IMR-90 (cell line): ENCODE data around the gene EBF4. TPM values are rescaled to one million over a fixed set of nuclear protein-coding genes. Genes with fewer than 3 reads are reported as not detected.
A peak's percentile ranks its signal among the peaks of the same experiment; 100 is the strongest.

Experiments
- ATAC-seq: fragments of 200-7000 bp; cut with Tn5 transposase; 2 replicates; pipeline ENCODE4 v1.9.1; 2020; ENCODE audit warnings: low read depth, mild to moderate bottlenecking, moderate library complexity
- BruUV-seq: library from RNA; stranded (reverse); fragments of 400-500 nt; replicated peaks from 2 replicates; lab custom pipeline; 2021; lab: Mats Ljungman, UMichigan
- CTCF ChIA-PET: fragments of 300-600 bp; formaldehyde crosslinking; extraction: SDS; loops from one replicate; lab custom pipeline; 2021; ENCODE audit warnings: antibody characterized with exemption; lab: Yijun Ruan, JAX
- POLR2A ChIA-PET: fragments of 300-600 bp; sonication (Branson Sonifier 250); formaldehyde crosslinking; loops from one replicate; lab custom pipeline; 2022; ENCODE audit warnings: antibody characterized with exemption; ENCODE audit not compliant: unreplicated experiment; lab: Charles Lee
- DNase-seq: peaks from one replicate; pipeline ENCODE4 v3.0.0; 2013
- H2AFZ ChIP-seq: replicated peaks from 2 replicates; pipeline ENCODE3; 2013; ENCODE audit warnings: low read length, mild to moderate bottlenecking; ENCODE audit not compliant: poor library complexity
- H2AK5ac ChIP-seq: 2 replicates; pipeline ENCODE4 v1.6.1; 2013; ENCODE audit warnings: low read depth, low read length, inconsistent platforms
- H2AK9ac ChIP-seq: replicated peaks from 2 replicates; pipeline ENCODE3; 2013; ENCODE audit warnings: mild to moderate bottlenecking, low read depth, low read length, moderate library complexity; ENCODE audit not compliant: poor library complexity
- H2BK120ac ChIP-seq: 2 replicates; pipeline ENCODE4 v1.6.1; 2013; ENCODE audit warnings: low read depth, low read length, inconsistent platforms
- H2BK15ac ChIP-seq: 3 replicates; pipeline ENCODE4 v1.6.1; 2013; ENCODE audit warnings: low read depth, low read length, inconsistent platforms
- H2BK20ac ChIP-seq: 2 replicates; pipeline ENCODE4 v1.6.1; 2013; ENCODE audit warnings: low read depth, mild to moderate bottlenecking, inconsistent platforms, low read length, moderate library complexity
- H2BK5ac ChIP-seq: 2 replicates; pipeline ENCODE4 v1.6.1; 2013; ENCODE audit warnings: mild to moderate bottlenecking, low read depth, low read length, inconsistent platforms; ENCODE audit not compliant: poor library complexity, severe bottlenecking
- H3K14ac ChIP-seq: replicated peaks from 2 replicates; pipeline ENCODE4 v1.6.1; 2013; ENCODE audit warnings: low read depth, low read length, inconsistent platforms
- H3K18ac ChIP-seq: 2 replicates; pipeline ENCODE4 v1.6.1; 2013; ENCODE audit warnings: low read depth, low read length, control low read depth
- H3K23ac ChIP-seq: 2 replicates; pipeline ENCODE4 v1.6.1; 2013; ENCODE audit warnings: low read depth, low read length, inconsistent platforms
- H3K27ac ChIP-seq: 2 replicates; pipeline ENCODE4 v1.5.1; 2013; ENCODE audit warnings: mild to moderate bottlenecking, control low read depth, low read length; ENCODE audit not compliant: insufficient read depth
- H3K27me3 ChIP-seq: 2 replicates; pipeline ENCODE4 v1.6.1; 2013; ENCODE audit warnings: low read length; ENCODE audit not compliant: control insufficient read depth, insufficient read depth
- H3K36me3 ChIP-seq: 2 replicates; pipeline ENCODE4 v1.6.1; 2013; ENCODE audit warnings: low read length, mixed read lengths; ENCODE audit not compliant: control insufficient read depth, insufficient read depth
- H3K4ac ChIP-seq: 2 replicates; pipeline ENCODE4 v1.6.1; 2013; ENCODE audit warnings: low read depth, low read length, inconsistent platforms
- H3K4me1 ChIP-seq: 2 replicates; pipeline ENCODE4 v1.6.1; 2013; ENCODE audit warnings: low read length, mixed read lengths; ENCODE audit not compliant: control insufficient read depth, insufficient read depth
- H3K4me2 ChIP-seq: 2 replicates; pipeline ENCODE4 v1.6.1; 2013; ENCODE audit warnings: low read depth, mild to moderate bottlenecking, control low read depth, low read length, moderate library complexity
- H3K4me3 ChIP-seq: 2 replicates; pipeline ENCODE4 v1.5.1; 2013; ENCODE audit warnings: low read depth, mild to moderate bottlenecking, control low read depth, low read length, moderate library complexity; ENCODE audit not compliant: insufficient read depth
- H3K56ac ChIP-seq: 2 replicates; pipeline ENCODE4 v1.6.1; 2013; ENCODE audit warnings: low read length, inconsistent platforms; ENCODE audit not compliant: insufficient read depth; ENCODE audit errors: extremely low read depth
- H3K79me1 ChIP-seq, 2 experiments: 2 replicates each; pipeline ENCODE4 v1.6.1; 2013; ENCODE audit warnings: low read length in 2 of 2, inconsistent platforms in 1 of 2, low read depth in 1 of 2
- H3K9ac ChIP-seq: 2 replicates; pipeline ENCODE4 v1.6.1; 2013; ENCODE audit warnings: low read depth, low read length, control low read depth
- H3K9me1 ChIP-seq: 2 replicates; pipeline ENCODE4 v1.6.1; 2013; ENCODE audit warnings: low read length, inconsistent platforms; ENCODE audit not compliant: insufficient read depth
- H3K9me3 ChIP-seq: 2 replicates; pipeline ENCODE4 v1.6.1; 2013; ENCODE audit warnings: low read length; ENCODE audit not compliant: control insufficient read depth, insufficient read depth
- H4K20me1 ChIP-seq: 2 replicates; pipeline ENCODE4 v1.6.1; 2013; ENCODE audit warnings: low read length, inconsistent platforms; ENCODE audit not compliant: insufficient read depth
- H4K5ac ChIP-seq: 2 replicates; pipeline ENCODE4 v1.6.1; 2013; ENCODE audit warnings: mild to moderate bottlenecking, low read depth, low read length, control low read depth
- H4K8ac ChIP-seq, 2 experiments: 2 replicates each; pipeline ENCODE4 v1.6.1; 2013; ENCODE audit warnings: low read depth in 2 of 2, low read length in 2 of 2, control low read depth in 1 of 2, inconsistent platforms in 1 of 2
- H4K91ac ChIP-seq: 2 replicates; pipeline ENCODE4 v1.6.1; 2013; ENCODE audit warnings: low read depth, low read length, inconsistent platforms; ENCODE audit not compliant: insufficient read depth
- MXI1 ChIP-seq: IDR thresholded peaks from 2 replicates; pipeline ENCODE4 v1.6.1; 2012; ENCODE audit warnings: low read depth, mild to moderate bottlenecking, low read length, moderate library complexity, borderline replicate concordance
- WGBS, 2 experiments: methylation state at CpG; one replicate each; pipeline versions ENCODE4 v1.1.5 to v1.1.7; 2013; ENCODE audit warnings: missing lambda C conversion rate in 2 of 2; ENCODE audit not compliant: insufficient read length in 1 of 2; ENCODE audit errors: extremely low coverage in 2 of 2; 5-methylcytosine and 5-hydroxymethylcytosine counted together
- dilution Hi-C: fragments of 300-500 bp; cut with HindIII; formaldehyde crosslinking; loops from one replicate; pipeline ENCODE4 v1.14.3; 2018; ENCODE audit warnings: low sequenced_read_pairs; ENCODE audit not compliant: unreplicated experiment
- in situ Hi-C: fragments of 300-500 bp; cut with MboI; formaldehyde crosslinking; loops from 3 replicates; pipeline ENCODE4 v1.14.3; 2019; ENCODE audit warnings: low sequenced_read_pairs, inconsistent platforms, mixed read lengths
- intact Hi-C: fragments of 100-400 bp; cut with micrococcal nuclease; formaldehyde crosslinking; loops from 2 replicates; pipeline ENCODE4 v1.10.0; 2022
- polyA plus RNA-seq, 3 experiments: library from polyadenylated mRNA; depleted of rRNA; stranded (reverse); fragments of >200 nt; gene quantifications; 2 replicates each; pipeline ENCODE4 v1.2.3, GENCODE V29; 2012; ENCODE audit warnings: low replicate concordance in 1 of 3
- total RNA-seq: library from RNA; depleted of rRNA; stranded (reverse); fragments of >200 nt; gene quantifications from 2 replicates; pipeline ENCODE4 v1.2.3, GENCODE V29; 2012

EBF4 gene
- total and polyA plus RNA-seq, 2 of the 4 experiments (the other 2 are of a cell fraction) = 0.18 to 1.1 TPM

GRCh38 chr20:2751347-2751877 lies 58.8 kb downstream of the EBF4 start:
- H4K20me1 ChIP-seq = no peaks in the 10 kb centered on the region
- no peak overlapping the region for H3K18ac ChIP-seq
- TF ChIP-seq MXI1 = no peak
- H3K27me3 ChIP-seq = peaks cover 60% of the 10 kb centered on the region
- H4K5ac ChIP-seq = no peak overlapping the region
- DNase-seq (no peak), ATAC-seq (peak; percentile 8)
- no peak overlapping the region for H4K8ac ChIP-seq
- no peak overlapping the region for H3K56ac ChIP-seq
- H2BK15ac ChIP-seq = no peak overlapping the region
- peak overlapping the region; percentile 65 for H3K4me2 ChIP-seq
- no peak overlapping the region for H3K27ac ChIP-seq
- H4K91ac ChIP-seq = no peak overlapping the region
- no peaks in the 10 kb centered on the region for H3K36me3 ChIP-seq
- BruUV-seq = no TSS peak
- CTCF ChIA-PET = no interaction called here
- no peaks in the 10 kb centered on the region for H3K79me1 ChIP-seq
- dilution Hi-C loops = no loop called here
- H3K9ac ChIP-seq = no peak overlapping the region
- in situ Hi-C loops = loop anchor here (5.0 to 10.0 kb wide), 2 partner anchors 101 to 243 kb away; no protein-coding TSS in a partner anchor
- H3K23ac ChIP-seq = no peak overlapping the region
- intact Hi-C loops = no loop called here
- H3K4me3 ChIP-seq = peak overlapping the region; percentile 19
- no peak overlapping the region for H2BK5ac ChIP-seq
- POLR2A ChIA-PET = no interaction called here
- no peak overlapping the region for H3K4ac ChIP-seq
- no peak overlapping the region for H2BK20ac ChIP-seq
- H2AK5ac ChIP-seq = no peak overlapping the region
- peaks cover 8% of the 10 kb centered on the region; the same call in 1 of the 2 replicates for H3K4me1 ChIP-seq
- H3K14ac ChIP-seq = no peak overlapping the region
- WGBS, 2 experiments = no CpG with 5 or more reads among the region's 26 CpGs
- H2AFZ ChIP-seq = peak overlapping the region; percentile 87
- H3K9me1 ChIP-seq = no peaks in the 10 kb centered on the region
- H3K9me3 ChIP-seq = no peaks in the 10 kb centered on the region
- H2BK120ac ChIP-seq = no peak overlapping the region
- no peak overlapping the region for H2AK9ac ChIP-seq
